GM12865 (cell line): ENCODE measurements around the gene IFITM5.

Source experiments
- DNase-seq: peaks from one replicate; pipeline ENCODE4 v3.0.0; 2010; ENCODE audit warnings: low read depth
- H3K4me3 ChIP-seq: 2 replicates; pipeline ENCODE4 v1.5.1; 2011; ENCODE audit warnings: mild to moderate bottlenecking, low read depth, low read length, control low read depth
- TF ChIP-seq, protein P1 (sequence below): IDR thresholded peaks from 2 replicates; pipeline ENCODE4 v1.5.1; 2011; ENCODE audit warnings: low read length, control low read depth, low read depth, inconsistent platforms; ENCODE audit not compliant: insufficient read depth; ENCODE audit errors: missing control alignments

Gene IFITM5

DNA sequence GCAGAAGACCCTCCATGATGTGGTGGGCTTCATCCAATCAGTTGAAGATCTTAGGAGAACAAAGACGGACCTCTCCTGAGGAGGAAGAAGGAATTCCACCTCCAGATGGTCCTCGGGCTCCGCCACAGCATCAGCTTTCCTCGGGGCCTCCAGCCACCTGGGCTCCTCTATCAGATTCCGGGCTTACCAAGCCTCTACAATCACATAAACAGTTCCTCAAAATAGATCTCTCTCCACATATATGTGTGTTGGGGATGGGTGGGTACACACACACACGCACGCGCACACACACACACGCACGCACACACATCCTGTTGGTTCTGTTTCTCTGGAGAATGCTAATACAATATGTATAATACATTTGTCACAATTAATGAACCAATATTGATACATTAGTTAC is 39.9 kb downstream of the IFITM5 start:
- TF ChIP-seq, protein P1, sequence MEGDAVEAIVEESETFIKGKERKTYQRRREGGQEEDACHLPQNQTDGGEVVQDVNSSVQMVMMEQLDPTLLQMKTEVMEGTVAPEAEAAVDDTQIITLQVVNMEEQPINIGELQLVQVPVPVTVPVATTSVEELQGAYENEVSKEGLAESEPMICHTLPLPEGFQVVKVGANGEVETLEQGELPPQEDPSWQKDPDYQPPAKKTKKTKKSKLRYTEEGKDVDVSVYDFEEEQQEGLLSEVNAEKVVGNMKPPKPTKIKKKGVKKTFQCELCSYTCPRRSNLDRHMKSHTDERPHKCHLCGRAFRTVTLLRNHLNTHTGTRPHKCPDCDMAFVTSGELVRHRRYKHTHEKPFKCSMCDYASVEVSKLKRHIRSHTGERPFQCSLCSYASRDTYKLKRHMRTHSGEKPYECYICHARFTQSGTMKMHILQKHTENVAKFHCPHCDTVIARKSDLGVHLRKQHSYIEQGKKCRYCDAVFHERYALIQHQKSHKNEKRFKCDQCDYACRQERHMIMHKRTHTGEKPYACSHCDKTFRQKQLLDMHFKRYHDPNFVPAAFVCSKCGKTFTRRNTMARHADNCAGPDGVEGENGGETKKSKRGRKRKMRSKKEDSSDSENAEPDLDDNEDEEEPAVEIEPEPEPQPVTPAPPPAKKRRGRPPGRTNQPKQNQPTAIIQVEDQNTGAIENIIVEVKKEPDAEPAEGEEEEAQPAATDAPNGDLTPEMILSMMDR: no peak
- DNase-seq: no peak
- H3K4me3 ChIP-seq: no peak overlapping the region

DNA sequence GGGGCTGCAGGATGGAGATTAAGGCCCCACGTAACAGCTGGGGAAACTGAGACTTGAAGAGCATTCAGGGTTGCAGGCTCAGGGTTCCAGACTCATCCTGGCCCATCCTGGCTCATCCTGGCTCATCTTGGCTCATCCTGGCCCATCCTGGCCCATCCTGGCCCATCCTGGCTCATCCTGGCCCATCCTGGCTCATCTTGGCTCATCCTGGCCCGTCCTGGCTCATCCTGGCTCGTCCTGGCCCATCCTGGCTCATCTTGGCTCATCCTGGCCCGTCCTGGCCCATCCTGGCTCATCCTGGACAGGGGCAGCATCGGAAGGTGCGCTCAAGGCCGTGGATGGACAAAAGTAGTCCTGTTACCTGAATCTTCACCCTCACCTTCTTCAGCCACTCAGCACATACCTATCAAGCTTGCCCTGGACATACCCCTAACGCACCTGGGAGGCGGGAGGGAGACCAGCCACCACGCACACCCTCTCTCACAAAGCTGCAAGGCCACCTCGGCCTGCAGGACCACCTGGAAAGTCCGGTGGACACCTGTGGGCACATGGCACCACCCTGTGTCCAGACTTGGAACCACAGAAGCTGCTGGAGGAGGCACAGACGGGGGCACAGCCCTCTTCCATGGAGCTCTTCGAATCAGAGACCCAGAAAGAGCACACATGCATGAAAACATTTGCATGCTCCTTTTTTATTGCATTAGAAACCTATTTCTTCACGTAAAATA is 41.4 kb downstream of the IFITM5 start:
- H3K4me3 ChIP-seq: no peak overlapping the region
- TF ChIP-seq, protein P1: peak; percentile 19
- peak; percentile 30 for DNase-seq

DNA sequence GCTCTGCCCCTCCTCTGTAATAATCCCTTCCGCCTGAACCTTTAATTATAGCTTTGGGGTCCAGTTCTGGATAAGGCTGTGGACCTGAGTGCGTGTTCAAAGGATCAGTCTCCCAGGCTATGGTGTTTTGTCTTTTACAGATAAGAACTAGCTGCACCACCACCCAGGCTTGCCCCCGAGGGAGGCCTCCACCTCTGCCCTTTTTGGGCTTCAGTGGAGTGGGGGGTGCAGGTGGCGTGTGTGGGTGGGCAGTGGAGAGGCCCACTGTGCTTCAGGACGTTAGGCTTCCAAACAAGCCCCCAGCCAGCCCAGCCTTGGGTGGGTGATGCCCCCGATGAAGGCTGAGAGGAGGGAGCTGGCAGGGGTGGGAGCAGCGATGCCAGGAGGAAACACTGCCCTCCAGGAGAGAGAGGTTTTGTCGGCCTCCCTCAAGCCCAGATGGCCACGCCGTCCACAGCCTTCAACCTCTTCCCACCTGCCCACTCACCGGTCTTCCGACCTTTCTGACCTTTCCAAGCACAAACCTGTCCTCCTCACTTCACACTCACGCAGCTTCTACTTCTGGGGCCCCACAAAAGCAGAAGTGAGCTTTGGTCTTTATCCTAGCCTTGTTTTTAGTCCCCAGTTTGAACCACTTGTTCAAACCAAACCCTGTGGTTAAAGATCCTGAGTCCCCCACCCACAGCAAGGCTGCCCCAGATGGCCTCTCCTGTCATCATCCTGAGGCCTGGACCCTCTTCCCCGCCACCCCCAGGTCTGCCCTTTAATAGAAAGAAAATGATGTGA is 42.2 kb downstream of the IFITM5 start:
- TF ChIP-seq, protein P1: no peak
- H3K4me3 ChIP-seq: no peak overlapping the region
- DNase-seq: peak; percentile 35

DNA sequence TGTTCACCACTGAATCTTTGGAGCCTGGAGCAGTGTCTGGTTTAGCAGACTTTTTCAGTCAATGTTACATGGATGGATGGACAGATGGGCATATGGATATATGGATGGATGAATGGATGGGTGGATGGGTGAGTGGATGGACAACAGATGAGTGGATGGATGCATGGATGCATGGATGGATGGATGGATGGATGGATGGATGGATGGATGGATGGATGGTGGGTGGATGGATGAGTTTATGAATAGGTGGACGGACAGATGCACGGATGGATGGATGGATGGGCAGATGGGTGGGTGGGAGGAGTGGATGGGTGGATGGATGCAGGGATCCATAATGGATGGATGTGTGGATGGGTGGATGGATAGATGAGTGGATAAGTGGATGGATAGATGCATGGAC is 43.5 kb downstream of the IFITM5 start:
- no peak overlapping the region for H3K4me3 ChIP-seq
- no peak for DNase-seq
- TF ChIP-seq, protein P1: no peak

DNA sequence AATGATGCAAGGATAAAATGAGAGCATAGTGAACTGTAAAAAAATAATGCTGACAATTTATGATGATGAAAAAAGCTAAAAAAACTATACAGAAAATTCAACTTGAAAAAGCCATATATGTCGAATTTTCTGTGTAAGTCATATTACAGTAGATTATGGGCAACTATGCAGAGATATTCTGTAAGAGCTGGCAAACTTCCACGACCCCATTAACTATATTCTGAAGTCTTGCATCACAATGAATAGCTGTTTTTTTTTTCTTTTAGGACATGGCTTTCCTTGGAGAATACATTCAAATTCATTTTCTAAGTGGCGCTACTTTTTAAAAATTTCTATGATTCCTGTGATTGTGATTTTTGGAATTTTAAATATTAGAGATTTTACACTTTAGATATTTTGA is 44.1 kb downstream of the IFITM5 start:
- DNase-seq: no peak
- H3K4me3 ChIP-seq: no peak overlapping the region
- TF ChIP-seq, protein P1: no peak

DNA sequence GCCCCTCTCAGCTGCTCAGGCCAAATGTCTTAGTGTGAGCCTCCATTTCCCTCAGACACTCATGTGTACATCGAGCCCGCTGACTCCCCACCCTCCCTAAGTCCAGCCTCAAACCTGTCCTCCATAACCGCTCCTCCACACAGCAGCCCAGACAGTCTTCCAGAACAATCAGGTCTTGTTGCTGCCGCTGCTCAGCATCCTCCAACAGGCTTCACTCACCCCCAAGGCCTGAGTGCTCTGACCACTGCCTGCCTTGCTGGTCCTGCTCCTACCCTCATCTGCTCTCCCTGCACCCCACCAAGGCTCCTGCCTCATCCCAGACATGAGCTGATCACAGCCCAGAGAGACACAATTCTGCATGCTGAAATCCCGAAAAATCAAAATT is 45.4 kb downstream of the IFITM5 start:
- no peak overlapping the region for H3K4me3 ChIP-seq
- DNase-seq: no peak
- TF ChIP-seq, protein P1: no peak
